ENCODE results near the gene PALS2. TPM values are rescaled to one million over a fixed set of nuclear protein-coding genes. Genes with fewer than 3 reads are reported as not detected.

The PALS2 gene
- total RNA-seq, 1 donor, result 23.7 TPM

- H3K4me3 ChIP-seq (ENCODE audit: low read depth, low read length), result no peak overlapping the region
- DNase-seq (ENCODE audit: low read depth), result no peak
- no peak for TF ChIP-seq CTCF (IDR thresholded peaks at IDR 0.05; ENCODE audit: insufficient read depth, low read depth, low read length)
Measured at GRCh38 chr7:24617957-24618616, 44.8 kb downstream of the PALS2 start.

GRCh38 chr7:24619978-24620377 is 46.7 kb downstream of the PALS2 start:
- no peak overlapping the region for H3K4me3 ChIP-seq (ENCODE audit: low read depth, low read length)
- no peak for TF ChIP-seq CTCF (IDR thresholded peaks at IDR 0.05; ENCODE audit: insufficient read depth, low read depth, low read length)
- no peak for DNase-seq (ENCODE audit: low read depth)

- no peak for TF ChIP-seq CTCF (IDR thresholded peaks at IDR 0.05; ENCODE audit: insufficient read depth, low read depth, low read length)
- no peak overlapping the region for H3K4me3 ChIP-seq (ENCODE audit: low read depth, low read length)
- no peak for DNase-seq (ENCODE audit: low read depth)
Measured at GRCh38 chr7:24622646-24623182, 49.5 kb downstream of the PALS2 start.

Small RNA genes lying within 50 kb of the gene (small RNA-seq; reads per million reads assigned to genes)
- gene RNU6-1103P, result not detected
- gene SUMO2P14, result not detected

Other genes with a start within 250 kb of the PALS2 start
- gene GSDME, start 184.0 kb downstream of the PALS2 start, total RNA-seq, result 46.4 and 70.8 TPM in 2 replicates